ENCODE data around the gene NUDT1.

DNA sequence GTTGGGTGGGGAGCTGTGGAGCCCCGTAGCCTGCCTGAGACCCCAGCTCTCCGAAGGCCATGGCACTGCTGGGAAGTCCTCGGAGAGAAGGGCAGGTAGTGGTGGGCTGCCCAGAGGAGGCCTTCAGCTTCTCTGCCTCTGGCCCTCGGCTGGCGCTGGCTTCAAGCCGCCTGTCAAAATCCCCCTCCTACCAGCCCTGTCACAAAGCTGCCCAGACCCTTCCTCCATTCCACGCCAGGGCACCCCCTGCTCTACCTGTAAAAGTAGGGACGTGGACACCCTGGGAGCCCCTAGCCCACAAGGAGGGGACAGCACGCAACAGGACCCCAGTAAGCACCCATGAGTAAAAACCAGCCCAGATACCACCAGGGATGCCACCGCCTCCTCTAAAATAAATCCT, 40.9 kb upstream of the NUDT1 start:
- TF ChIP-seq FOXM1 (IDR thresholded peaks at IDR 0.05; ENCODE audit: borderline replicate concordance) (no peak), ELF4 (IDR thresholded peaks at IDR 0.05) (no peak), SP1 (IDR thresholded peaks at IDR 0.05) (no peak), FOXK2 (IDR thresholded peaks at IDR 0.05) (no peak), ZNF384 (IDR thresholded peaks at IDR 0.05) (no peak), CTBP1 (IDR thresholded peaks at IDR 0.05; ENCODE audit: borderline replicate concordance) (no peak), FOXA1 (IDR thresholded peaks at IDR 0.05) (no peak), L3MBTL2 (conservative IDR thresholded peaks at IDR 0.05) (no peak)

Measured in HEK293T (cell line).